Limb (tissue), 2 donors: ENCODE measurements around the gene DPYSL4.
A peak's percentile ranks its signal among the peaks of the same experiment; 100 is the strongest.

Experiments used
- DNase-seq, 2 donors: peaks; one replicate each; pipeline ENCODE4 v3.0.0-alpha.2; 2016; ENCODE audit errors: extremely low spot score in 2 of 2

Gene DPYSL4

DNA sequence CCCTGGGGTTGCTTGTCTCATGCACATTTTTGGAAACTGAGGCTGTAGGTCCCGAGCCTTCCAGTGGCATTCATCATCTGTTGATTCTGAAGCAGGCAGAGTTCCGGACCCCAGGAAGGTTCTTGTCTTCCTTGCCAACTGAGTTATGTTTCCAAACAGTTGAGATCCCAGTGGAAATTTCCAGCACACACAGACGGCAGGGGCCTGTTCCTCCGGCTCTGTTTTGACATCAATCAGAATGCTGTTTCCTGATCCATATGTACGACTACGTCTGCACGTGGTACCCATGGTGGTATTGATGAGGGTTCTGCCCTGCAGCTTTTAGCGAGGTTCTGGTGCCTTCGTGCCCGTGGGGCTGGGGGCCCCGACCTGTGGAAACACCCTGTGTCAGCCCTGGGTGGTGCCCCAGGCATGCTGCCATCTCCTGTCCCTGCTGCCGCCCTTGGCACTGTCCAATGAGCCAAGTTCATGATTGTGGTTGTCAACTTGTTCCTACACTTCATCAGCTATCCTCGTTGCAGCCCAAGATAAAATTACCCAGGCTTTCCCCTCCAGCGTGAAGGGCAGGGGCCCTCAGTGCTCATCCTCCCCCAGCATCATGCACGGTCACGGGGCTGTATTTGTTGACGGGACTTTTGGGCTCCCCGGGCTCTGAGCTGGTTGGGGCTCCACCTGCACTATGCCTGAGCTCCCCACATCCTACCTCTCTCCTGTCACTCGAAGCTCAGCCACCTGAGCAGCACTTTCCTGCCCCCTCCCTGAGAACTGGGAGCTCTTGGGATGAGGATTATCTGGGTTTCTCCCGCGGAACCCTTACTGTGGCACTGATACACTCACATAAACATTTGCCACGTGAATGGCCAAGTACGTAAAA, 7.8 kb upstream of the DPYSL4 start:
- DNase-seq: no peak

GRCh38 chr10:132179551-132180392, 7.0 kb upstream of the DPYSL4 start:
- no peak for DNase-seq

DNA sequence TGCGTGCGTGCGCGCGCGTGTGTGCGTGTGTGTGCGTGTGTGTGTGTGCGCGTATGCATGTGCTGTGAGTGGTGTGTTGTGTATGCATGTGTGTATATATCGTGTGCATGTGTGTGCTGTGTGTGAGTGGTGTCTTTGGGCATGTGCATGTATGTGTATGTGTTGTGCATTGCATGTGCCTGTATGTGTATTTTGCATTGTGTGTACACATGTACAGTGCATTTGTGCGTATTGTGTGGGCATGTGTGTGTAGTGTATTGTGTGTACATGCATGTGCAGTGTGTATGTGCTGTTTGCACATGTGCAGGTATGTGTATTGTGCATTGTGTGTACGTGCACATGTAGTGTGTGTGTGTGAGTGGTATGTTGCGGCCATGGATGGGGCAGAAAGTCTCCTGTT, 6.0 kb upstream of the DPYSL4 start:
- DNase-seq: no peak

DNA sequence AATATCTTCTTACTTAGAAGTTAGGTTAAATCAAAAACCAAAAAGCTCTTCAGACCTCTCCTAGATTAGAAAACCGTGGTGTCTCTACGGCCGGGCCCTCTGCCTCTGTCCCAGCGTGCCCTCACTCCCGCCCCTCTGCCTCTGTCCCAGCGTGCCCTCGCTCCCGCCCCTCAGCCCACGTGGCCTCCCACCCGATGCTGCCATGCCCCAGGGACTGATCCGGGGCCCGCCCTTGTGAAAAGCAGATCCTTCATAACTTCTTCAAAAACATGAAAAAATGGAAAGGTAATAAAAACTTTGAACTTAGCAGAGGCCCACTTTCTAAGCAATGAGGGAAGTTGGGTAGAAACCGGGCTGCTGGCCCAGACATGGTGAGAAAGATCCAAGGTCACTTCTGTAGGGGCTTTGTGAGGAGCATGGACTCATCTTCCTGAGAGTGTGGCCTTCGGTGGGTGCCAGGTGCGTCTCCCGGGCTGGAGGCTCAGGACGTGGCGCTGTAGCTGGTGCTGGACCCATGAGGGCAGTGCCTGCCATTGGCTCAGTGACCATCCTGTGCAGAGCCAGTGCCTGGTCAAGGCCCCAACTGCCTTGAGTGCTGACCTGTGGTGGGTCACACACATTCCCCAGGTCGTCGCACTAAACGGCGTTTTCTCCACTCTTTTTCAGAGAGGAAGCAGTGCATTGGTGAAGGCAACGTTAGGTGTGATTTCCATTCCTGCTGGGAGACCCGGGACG, 4.9 kb upstream of the DPYSL4 start:
- DNase-seq: no peak

DNA sequence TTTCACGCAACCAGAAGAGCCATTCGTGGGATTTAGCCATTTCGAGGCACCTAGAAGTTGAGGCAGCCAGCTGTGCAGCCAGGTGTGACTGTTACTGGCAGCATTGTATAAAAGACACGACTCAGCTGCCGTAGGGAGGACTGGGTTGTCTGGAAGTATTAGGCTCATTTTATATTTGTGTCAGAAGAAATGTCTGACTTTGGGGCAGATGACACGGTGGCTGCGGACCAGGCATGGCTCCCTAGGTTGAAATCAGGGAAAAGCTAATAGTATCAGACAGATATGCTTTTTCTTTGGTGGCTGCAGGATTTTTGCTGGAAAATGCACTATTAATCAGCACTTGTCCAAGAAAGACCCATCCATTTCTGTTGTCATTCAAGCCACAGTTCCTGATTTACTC, 4.2 kb upstream of the DPYSL4 start:
- DNase-seq: no peak

DNA sequence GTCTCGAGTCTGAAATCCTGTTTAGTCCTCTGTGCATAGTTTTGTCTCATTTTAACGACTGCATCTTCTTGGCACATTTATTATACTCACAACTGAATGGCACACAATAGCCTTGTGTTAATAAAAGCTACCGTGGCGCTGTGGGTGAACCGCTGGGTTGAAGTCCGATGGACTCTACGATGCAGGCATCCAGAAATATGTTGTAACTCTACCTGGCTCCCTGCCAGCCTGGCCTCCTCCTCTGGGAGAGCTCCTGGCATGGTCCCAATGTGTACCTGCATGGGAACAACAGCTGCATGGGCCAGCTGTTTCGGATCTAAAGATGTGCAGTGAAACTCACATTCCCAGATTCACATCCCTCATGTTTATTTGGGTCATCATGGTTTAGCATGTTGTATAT, 3.7 kb upstream of the DPYSL4 start:
- DNase-seq: no peak

- no peak for DNase-seq
Observed at GRCh38 chr10:132184816-132185593, 1.7 kb upstream of the DPYSL4 start.

DNA sequence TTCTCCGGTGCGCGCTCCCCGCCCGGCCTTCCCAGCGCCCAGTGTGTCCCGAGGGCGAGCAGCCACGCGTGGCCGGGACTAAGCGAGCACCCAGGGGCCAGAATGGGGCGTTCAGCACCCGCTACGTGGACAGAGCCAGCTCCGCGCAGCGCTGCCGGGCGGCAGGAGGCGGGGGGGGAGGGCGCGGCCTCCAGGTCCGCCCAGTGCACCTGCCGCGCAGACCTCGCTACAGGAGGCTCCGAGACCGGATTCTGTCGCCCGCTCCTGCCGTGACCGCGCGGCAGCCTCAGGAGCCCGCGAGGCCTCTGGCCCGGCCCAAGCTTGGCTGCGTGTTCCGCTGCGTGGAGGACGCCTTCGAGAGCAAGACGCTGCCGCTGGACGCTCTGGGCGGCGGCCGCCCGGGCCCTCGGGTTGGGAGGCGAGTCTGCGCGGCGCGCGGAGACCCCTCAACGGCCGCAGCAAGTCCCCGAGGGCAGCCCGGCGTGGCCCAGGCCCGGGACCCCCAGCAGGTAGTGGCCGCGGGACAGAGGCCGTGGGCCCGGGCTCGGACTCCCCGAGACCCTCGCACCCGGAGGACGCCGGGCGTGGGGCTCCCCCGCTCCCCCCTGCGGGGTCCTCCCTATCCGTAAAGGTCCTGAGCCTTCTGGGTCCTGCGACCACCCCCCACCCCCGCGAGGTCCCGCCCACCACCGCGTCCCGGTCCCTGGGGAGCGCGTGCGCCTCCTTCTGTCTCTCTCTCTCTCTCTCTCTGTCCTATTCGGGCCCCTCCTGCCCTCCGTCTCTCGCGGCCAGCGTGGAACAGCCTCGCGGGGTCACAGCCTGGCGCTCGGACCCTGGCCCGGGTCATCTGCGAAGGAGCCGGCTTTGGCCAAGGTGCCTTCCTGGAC, 904 bp upstream of the DPYSL4 start:
- DNase-seq: peak; percentile 27 to 77

- peak in 1 of 2 donors; percentile 57 for DNase-seq
Observed at GRCh38 chr10:132187430-132188138, 836 bp downstream of the DPYSL4 start.

GRCh38 chr10:132188331-132188730, 1.6 kb downstream of the DPYSL4 start:
- no peak for DNase-seq

GRCh38 chr10:132189016-132189415, 2.3 kb downstream of the DPYSL4 start:
- DNase-seq: no peak

DNA sequence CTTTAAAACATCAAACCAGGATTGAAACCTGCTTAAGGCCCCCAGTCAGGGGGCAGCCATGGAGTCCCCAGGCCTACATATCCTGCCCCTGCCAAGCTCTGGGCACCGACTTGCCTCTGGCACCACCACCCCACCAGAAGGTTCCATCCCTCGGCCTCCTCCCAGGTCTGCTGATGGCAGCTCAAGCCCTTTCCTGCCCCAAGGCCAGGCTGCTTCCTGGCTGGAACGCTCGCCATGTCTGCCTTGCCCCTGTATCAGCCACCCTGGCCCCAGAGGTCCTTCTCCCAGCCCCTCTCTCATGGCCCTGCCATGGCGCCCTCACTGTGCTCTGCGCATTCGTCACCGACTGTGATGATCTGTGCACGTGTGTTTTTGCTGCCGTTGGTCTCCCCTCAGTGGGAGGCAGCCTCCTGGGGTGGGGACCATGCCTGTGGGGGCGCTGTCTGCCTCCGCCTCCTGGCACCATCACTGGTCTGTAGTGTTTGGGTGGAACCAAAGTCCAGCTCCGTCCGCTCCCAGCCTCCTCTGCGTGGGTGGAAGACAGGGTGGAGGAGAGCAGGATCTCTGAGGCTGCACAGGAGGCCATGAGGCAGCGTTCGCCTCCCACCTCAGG, 3.2 kb downstream of the DPYSL4 start:
- DNase-seq: no peak

DNA sequence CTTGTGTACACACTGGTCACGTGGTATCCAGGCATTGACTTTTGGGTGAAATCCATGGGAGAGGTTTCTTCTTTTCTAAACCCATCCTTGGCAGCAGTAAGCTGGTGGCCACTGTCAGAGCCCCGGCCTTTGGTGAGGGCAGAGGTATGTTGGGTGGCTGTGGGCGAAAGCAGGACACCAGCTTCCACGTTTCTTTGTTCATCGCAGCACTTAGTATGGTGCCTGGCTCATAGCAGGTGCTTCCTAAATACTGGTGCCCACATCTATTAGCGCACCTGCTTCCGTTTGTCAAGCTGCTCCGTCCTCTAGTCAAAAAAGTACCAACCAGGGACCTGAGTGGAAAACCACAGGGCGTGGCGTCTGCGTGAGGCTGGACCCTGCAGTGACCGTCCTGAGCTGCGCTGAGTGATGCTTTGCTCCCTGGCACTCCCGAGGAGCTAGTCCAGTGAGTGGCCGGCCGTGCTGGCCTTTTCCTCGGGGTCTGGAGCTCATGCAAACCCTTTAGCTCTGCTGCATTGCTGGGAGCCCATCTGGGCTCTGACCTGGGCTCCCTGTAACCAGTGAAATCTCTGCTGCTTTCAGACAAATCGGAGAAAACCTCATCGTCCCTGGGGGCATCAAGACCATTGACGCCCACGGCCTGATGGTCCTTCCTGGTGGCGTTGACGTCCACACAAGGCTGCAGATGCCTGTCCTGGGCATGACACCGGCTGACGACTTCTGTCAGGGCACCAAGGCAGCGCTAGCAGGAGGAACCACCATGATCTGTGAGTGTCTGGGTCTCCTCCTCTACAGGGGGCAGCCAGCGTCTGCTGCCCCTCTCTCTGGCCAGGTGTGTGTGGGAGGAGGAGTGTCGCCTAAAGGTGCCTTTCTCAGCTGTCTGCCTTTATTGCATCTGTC, 5.6 kb downstream of the DPYSL4 start:
- no peak for DNase-seq

- no peak for DNase-seq
Observed at GRCh38 chr10:132192991-132193665, 6.4 kb downstream of the DPYSL4 start.

DNA sequence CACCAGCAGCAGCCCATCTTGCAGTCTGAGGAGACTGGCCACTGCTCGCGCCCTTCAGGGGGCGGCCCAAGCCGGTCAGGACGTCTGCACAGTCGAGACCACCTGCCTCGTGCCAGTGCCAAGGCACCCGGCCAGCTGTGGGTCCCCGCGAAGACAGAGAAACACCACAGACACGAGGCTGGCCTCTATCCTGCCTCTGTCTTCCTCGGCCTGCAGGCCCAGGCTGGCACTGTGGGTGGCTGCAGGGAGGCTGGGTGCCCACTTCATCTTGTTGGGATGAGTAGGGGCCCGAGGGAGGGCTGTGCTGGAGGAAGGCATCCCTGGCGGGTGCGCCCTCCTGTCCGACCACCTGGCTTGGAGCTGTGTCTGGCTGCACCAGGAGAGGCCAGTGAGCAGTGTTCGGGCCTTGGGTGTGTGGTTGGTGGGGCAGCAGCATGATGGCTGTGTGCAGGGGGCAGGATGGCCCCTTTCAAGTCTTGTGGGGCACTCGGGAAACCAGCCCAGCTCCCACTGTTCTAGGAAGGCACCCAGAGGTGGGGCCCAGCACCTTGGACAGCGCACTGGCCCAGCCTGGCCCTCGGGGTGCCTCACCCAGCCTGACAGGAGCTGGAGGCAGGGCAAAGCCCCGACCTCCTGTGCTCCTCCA, 7.3 kb downstream of the DPYSL4 start:
- no peak for DNase-seq

DNA sequence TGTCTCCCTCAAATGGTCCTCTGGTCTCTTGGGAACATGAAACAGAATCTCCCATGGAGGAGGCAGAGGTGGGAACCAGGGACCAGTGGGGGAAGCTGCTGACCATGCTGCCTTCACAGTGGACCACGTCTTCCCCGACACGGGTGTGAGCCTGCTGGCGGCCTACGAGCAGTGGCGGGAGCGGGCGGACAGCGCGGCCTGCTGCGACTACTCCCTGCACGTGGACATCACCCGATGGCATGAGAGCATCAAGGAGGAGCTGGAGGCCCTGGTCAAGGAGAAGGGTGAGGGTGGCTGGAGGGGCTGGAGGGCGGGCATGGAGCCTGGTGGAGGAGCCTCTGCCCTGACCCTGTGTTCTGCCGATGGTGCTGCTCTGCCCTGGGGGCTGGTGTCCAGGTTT, 8.0 kb downstream of the DPYSL4 start:
- no peak for DNase-seq
